H1 (cell line): ENCODE data around the gene DSCAM.

ENCODE experiments used
- KDM1A ChIP-seq: fragments of 200-600, 300-600 bp; sonication (generic); IDR thresholded peaks from 2 replicates; pipeline ENCODE4 v1.7.1; 2016; ENCODE audit warnings: mild to moderate bottlenecking, low read length, borderline replicate concordance
- MAFK ChIP-seq: IDR thresholded peaks from 2 replicates; pipeline ENCODE4 v1.6.1; 2012; ENCODE audit warnings: low read depth, mild to moderate bottlenecking, improper control_type of control experiment, low read length
- PHF8 ChIP-seq: fragments of 200-600 bp; sonication (generic); conservative IDR thresholded peaks from 2 replicates; pipeline ENCODE4 v1.7.1; 2012; ENCODE audit warnings: low read depth, mild to moderate bottlenecking, inconsistent platforms, low read length, moderate library complexity
- POLR2A ChIP-seq, 2 experiments: IDR thresholded peaks; 1 replicate in 1 of 2; 2 replicates in 1 of 2; pipeline ENCODE4 v1.6.1; 2011; ENCODE audit warnings: low read depth in 2 of 2, low read length in 2 of 2, mild to moderate bottlenecking in 2 of 2; ENCODE audit errors: control extremely low read depth in 1 of 2
- RBBP5 ChIP-seq: IDR thresholded peaks from 2 replicates; pipeline ENCODE4 v1.7.1; 2012; ENCODE audit warnings: low read depth, mild to moderate bottlenecking, inconsistent platforms, low read length, moderate library complexity, borderline replicate concordance
- SP1 ChIP-seq: IDR thresholded peaks from 2 replicates; pipeline ENCODE4 v1.6.1; 2011; ENCODE audit warnings: low read depth, low read length
- TF ChIP-seq, protein P1 (sequence below), 3 experiments: IDR thresholded peaks; 1 replicate in 2 of 3; 2 replicates in 1 of 3; pipeline versions ENCODE4 v1.5.1 to v1.6.1; 2011; ENCODE audit warnings: low read length in 3 of 3, mild to moderate bottlenecking in 3 of 3, inconsistent platforms in 2 of 3, low read depth in 1 of 3, moderate library complexity in 1 of 3; ENCODE audit not compliant: insufficient read depth in 1 of 3; ENCODE audit errors: control extremely low read depth in 1 of 3
- TF ChIP-seq, protein P2 (sequence below): IDR thresholded peaks from 2 replicates; pipeline ENCODE4 v1.6.1; 2012; ENCODE audit warnings: inconsistent platforms
- TF ChIP-seq, protein P3 (sequence below): IDR thresholded peaks from 2 replicates; pipeline ENCODE4 v1.6.1; 2011; ENCODE audit warnings: low read depth, mild to moderate bottlenecking, low read length; ENCODE audit not compliant: insufficient read depth
- TF ChIP-seq, protein P4 (sequence below): IDR thresholded peaks from 2 replicates; pipeline ENCODE4 v1.6.1; 2011; ENCODE audit warnings: low read length, improper control_type of control experiment

DNA sequence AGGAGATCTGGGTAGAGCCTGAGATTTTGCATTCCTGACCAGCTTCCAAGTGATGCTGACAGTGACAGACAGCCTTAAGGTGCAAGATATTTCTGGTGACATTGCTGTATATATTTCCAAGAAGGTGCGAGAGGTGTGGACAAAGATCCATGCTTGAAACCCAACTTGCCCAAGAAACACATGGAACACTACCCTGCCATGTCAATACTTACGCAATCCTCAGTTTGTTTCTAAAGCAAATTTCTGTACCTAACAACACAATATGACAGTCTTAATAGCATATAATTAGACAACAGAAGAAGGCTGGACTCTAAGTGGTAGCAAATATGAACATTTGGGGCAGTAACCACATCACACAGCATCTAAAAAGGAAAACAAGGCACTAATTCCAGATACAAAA, 260.4 kb downstream of the DSCAM start:
- TF ChIP-seq RBBP5 (no peak), SP1 (no peak), PHF8 (no peak), MAFK (no peak), KDM1A (no peak), POLR2A (IDR thresholded peaks at IDR 0.05; ENCODE audit: control extremely low read depth in 1 of 2, low read depth in 2 of 2, low read length in 2 of 2) (no peak)
- TF ChIP-seq, protein P1, sequence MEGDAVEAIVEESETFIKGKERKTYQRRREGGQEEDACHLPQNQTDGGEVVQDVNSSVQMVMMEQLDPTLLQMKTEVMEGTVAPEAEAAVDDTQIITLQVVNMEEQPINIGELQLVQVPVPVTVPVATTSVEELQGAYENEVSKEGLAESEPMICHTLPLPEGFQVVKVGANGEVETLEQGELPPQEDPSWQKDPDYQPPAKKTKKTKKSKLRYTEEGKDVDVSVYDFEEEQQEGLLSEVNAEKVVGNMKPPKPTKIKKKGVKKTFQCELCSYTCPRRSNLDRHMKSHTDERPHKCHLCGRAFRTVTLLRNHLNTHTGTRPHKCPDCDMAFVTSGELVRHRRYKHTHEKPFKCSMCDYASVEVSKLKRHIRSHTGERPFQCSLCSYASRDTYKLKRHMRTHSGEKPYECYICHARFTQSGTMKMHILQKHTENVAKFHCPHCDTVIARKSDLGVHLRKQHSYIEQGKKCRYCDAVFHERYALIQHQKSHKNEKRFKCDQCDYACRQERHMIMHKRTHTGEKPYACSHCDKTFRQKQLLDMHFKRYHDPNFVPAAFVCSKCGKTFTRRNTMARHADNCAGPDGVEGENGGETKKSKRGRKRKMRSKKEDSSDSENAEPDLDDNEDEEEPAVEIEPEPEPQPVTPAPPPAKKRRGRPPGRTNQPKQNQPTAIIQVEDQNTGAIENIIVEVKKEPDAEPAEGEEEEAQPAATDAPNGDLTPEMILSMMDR (IDR thresholded peaks at IDR 0.05; ENCODE audit: control extremely low read depth in 1 of 3, insufficient read depth in 1 of 3, low read depth in 1 of 3, low read length in 3 of 3): no peak
- TF ChIP-seq, protein P2, sequence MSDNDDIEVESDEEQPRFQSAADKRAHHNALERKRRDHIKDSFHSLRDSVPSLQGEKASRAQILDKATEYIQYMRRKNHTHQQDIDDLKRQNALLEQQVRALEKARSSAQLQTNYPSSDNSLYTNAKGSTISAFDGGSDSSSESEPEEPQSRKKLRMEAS: no peak
- TF ChIP-seq, protein P3, sequence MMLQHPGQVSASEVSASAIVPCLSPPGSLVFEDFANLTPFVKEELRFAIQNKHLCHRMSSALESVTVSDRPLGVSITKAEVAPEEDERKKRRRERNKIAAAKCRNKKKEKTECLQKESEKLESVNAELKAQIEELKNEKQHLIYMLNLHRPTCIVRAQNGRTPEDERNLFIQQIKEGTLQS: no peak
- TF ChIP-seq, protein P4, sequence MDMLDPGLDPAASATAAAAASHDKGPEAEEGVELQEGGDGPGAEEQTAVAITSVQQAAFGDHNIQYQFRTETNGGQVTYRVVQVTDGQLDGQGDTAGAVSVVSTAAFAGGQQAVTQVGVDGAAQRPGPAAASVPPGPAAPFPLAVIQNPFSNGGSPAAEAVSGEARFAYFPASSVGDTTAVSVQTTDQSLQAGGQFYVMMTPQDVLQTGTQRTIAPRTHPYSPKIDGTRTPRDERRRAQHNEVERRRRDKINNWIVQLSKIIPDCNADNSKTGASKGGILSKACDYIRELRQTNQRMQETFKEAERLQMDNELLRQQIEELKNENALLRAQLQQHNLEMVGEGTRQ: no peak
